Measurements from ENCODE around the gene ACP2.

Gene ACP2, protein sequence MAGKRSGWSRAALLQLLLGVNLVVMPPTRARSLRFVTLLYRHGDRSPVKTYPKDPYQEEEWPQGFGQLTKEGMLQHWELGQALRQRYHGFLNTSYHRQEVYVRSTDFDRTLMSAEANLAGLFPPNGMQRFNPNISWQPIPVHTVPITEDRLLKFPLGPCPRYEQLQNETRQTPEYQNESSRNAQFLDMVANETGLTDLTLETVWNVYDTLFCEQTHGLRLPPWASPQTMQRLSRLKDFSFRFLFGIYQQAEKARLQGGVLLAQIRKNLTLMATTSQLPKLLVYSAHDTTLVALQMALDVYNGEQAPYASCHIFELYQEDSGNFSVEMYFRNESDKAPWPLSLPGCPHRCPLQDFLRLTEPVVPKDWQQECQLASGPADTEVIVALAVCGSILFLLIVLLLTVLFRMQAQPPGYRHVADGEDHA

DNA sequence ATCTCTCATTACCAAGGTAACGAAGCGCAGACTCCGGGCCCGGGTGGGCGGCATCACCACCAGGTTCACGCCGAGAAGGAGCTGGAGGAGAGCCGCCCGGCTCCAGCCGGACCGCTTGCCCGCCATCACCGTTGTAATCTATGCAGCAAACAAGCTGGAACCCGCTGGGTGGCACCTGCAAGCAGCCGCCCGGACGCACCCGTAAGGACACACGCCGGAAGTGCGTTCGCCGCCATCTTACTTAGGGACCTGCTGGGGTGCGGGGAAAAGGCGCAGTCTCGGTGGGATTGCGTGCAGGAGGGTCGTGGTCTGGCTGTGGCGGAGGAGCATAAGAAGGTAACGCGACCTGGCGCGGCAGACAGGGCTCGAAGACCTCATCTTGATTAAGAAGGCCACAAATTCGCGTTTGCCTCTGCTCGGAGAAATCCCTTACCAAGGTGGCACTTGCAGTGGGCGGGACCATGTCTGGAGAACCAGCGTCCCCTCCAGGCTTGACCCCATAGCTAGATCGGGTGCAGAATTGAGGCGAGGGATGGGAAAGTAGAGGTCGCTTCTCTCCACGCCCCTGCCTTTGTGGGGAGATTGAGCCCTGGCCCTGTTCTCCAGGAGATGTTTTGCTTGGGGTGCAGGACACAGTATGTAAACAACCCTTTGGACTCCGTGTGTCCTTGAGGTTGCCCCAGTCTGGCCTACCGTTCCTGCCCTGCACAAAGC, at the start of gene ACP2:
TSS of gene ACP2 (minus strand) at position 151 of the 714 bp plus-strand sequence. CDS start at position 126, 25 bp downstream.
- peak; percentile 80 for DNase-seq (ENCODE audit: insufficient read length, low spot score)
- FAIRE-seq, result peak; percentile 79

DNA sequence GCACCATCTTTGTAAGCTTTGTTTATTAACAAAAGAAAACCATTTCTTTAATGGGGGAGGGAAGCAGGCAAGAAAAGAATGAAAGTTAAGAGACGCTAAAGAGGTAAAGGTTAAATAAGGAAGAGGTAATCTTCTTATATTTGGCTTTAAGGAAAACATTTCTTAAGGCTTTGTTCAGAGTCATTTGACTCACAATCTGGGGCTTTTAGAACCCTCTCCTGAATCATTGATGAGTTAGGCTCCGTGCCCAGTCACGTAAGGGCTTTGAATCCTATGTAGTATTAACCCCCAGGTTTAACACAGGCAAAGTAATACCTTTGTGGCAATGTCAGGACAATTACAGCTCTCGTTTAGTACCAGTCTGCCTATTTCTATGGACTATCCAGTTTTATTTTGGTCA, 47.4 kb upstream of the ACP2 start:
- DNase-seq (ENCODE audit: insufficient read length, low spot score) (no peak), FAIRE-seq (no peak)

DNA sequence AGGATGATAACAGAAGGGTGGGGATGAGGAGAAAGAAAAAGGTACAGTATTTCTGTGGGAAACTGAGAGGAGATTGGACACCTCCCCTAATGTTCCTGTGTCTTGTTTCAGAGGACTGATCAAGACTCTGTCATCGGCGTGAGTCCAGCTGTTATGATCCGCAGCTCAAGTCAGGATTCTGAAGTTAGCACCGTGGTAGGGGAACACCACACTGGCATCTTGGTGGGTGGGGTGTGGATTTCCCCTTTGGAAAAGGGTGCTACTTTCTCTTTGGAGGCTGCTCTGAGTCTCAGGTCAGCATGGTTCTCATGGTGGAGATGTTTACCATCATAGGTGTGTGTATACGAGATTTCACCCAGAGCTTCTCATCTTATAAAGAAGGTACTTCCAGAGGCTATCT, 46.8 kb upstream of the ACP2 start:
- DNase-seq (ENCODE audit: insufficient read length, low spot score) (no peak), FAIRE-seq (no peak)

DNA sequence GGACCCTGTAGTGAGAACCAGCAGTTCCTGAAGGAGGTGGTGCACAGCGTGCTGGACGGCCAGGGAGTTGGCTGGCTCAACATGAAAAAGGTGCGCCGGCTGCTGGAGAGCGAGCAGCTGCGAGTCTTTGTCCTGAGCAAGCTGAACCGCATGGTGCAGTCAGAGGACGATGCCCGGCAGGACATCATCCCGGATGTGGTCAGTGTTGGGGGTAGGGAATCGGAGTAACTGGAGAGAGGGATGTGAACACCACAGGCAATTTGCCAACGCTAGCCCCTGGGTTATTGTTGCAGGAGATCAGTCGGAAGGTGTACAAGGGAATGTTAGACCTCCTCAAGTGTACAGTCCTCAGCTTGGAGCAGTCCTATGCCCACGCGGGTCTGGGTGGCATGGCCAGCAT, 41.2 kb upstream of the ACP2 start:
- FAIRE-seq (no peak), DNase-seq (ENCODE audit: insufficient read length, low spot score) (no peak)

DNA sequence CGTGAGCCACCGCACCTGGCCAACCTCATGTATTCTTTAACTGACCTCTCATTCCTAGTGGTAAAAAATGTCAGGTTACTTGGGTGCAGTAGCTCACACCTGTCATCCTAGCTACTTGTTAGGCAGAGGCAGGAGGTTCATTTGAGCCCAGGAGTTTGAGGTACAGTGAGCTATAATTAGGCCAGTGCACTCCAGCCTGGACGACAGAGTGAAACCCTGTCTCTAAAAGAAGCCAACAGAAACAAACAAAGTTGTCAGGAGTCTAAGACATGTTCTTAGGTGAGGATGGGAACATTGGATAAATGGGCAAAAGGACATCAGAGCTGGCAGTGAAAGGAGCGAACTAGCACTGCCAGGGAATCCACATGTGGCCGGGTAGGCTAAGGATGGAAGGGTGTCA, 39.5 kb upstream of the ACP2 start:
- FAIRE-seq (no peak), DNase-seq (ENCODE audit: insufficient read length, low spot score) (no peak)

DNA sequence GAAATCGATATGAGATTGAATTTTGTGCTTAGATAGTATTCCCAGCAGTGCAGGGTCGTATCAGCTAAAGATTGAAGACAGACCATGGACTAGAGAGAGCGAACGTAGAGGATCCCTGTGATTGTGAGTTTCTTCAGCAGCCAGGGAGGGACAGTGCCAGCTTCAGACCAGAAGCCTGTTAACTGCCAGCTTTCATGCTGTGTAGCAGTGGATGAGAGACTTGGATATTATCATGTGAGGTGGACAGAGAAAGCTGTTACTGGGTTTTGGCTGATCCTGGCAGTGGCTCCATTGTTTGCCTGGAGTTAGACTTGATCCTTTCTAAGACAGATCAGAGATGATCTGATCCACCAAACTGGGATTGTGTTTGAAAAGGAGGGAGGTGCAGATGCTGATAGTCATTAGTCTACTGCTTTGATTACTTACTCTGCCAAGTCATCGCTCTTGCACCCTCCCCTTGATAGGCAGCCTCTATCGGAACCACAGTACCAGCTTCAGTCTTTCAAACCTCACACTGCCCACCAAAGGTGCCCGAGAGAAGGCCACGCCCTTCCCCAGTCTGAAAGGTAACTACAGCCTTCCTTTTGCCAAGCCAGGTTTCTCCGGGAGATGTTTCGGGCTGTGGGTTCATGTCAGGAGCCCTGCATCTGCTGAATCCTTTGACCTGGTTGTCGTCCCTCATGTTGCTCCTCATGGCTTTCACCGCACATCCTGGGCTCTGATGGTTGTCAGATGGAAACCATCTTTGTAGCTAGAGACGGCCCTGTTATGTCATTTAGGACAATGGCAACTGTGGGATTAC, 37.6 kb upstream of the ACP2 start:
- no peak for DNase-seq (ENCODE audit: insufficient read length, low spot score)
- no peak for FAIRE-seq

DNA sequence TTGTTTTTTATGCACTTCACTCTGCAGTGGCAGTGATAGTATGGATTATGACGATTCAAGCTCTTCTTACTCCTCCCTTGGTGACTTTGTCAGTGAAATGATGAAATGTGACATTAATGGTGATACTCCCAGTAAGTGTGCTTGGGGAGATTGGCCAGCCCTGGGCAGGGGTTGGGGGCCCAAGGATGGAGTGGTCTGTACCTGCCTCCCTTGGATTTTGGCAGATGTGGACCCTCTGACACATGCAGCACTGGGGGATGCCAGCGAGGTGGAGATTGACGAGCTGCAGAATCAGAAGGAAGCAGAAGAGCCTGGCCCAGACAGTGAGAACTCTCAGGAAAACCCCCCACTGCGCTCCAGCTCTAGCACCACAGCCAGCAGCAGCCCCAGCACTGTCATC, 35.5 kb upstream of the ACP2 start:
- DNase-seq (ENCODE audit: insufficient read length, low spot score) (no peak), FAIRE-seq (no peak)

DNA sequence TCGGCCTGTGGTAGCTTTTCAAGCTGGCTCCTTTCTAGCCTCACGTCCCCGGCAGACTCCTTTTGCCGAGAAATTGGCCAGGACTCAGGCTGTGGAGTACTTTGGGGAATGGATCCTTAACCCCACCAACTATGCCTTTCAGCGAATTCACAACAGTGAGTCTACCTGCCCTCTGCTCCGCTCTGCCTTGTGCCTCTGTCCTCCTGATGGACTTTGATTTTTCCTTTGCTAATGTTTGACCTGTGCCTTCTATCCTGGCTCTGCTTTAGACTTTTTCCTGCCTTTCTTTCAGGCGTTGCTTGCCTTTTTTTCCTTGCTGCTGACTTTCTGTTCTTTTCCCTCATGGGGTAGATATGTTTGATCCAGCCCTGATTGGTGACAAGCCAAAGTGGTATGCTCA, 33.8 kb upstream of the ACP2 start:
- FAIRE-seq (no peak), DNase-seq (ENCODE audit: insufficient read length, low spot score) (no peak)

DNA sequence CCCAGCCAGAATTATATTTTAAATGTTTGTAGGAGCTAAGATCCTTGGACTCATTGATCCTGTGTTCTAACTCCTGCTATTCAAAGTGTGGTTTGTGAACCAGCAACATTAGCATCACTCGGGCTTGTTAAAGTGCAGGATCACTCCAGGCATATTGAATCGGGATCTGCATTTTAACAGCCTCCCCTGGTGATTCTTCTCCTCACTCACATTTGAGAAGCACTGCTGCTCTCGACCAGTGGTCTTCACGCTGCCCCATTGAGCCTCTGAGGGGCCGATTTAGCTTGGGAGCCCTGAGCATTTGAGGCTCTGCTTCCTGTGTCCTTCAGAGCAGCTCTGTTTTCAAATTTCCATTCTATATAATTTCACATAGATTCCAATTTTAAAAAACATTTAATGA, 32.2 kb upstream of the ACP2 start:
- DNase-seq (ENCODE audit: insufficient read length, low spot score) (no peak), FAIRE-seq (no peak)

DNA sequence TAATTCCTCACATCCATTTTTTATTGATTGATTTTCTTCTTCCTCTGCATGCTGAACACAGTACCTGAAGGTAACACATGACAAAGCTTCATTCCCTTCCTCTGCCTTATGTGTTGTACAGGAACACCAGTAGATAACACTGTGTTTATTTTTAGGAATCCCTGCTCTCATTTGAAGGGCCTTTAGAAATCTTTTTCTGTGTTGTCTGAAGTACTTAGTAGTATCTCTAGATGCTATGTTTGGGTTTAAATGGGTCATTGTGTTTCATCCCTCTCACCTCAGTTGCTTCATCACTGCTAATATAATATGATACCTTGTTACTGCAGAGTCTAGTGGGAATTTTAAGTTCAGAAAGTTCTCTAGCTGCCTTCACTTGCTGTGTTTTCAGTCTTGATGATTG, 31.5 kb upstream of the ACP2 start:
- DNase-seq (ENCODE audit: insufficient read length, low spot score), result no peak
- no peak for FAIRE-seq

GRCh38 chr11:47278769-47279168, 30.2 kb upstream of the ACP2 start:
- DNase-seq (ENCODE audit: insufficient read length, low spot score), result no peak
- FAIRE-seq, result no peak

DNA sequence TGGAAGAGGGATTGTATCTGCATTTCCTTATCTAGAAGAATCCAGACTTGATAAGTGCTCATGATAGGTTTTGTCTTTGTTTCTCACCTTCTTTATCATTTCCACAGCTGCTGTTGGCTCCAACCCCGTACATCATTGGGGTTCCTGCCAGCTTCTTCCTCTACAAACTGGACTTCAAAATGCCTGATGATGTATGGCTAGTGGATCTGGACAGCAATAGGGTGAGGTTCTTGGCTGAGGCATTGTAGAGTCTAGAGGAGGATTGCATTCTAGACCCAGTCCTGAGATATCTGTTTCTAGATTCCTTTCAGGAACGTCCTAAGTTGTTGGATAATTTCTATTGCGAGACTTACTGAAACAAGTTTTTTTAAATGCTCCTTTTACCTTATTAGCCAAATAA, 29.4 kb upstream of the ACP2 start:
- FAIRE-seq (no peak), DNase-seq (ENCODE audit: insufficient read length, low spot score) (no peak)

DNA sequence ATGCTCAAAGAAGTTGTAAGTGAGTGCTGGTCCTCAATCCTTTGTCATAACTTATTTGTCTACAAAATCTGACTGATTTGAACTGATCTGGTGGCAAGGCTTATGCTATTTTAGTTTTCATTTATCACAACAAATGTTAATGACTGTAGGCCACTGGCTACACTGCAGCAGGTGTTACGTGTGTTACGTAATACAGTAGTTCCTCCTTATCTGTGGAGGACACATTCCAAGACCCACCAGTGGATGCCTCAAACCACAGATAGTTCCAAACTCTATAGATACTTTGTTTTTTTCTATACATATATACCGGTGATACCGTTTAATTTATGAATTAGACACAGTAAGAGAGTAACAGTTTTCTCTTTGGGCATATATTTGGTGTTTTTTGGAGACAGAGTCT, 28.3 kb upstream of the ACP2 start:
- DNase-seq (ENCODE audit: insufficient read length, low spot score) (no peak), FAIRE-seq (no peak)

DNA sequence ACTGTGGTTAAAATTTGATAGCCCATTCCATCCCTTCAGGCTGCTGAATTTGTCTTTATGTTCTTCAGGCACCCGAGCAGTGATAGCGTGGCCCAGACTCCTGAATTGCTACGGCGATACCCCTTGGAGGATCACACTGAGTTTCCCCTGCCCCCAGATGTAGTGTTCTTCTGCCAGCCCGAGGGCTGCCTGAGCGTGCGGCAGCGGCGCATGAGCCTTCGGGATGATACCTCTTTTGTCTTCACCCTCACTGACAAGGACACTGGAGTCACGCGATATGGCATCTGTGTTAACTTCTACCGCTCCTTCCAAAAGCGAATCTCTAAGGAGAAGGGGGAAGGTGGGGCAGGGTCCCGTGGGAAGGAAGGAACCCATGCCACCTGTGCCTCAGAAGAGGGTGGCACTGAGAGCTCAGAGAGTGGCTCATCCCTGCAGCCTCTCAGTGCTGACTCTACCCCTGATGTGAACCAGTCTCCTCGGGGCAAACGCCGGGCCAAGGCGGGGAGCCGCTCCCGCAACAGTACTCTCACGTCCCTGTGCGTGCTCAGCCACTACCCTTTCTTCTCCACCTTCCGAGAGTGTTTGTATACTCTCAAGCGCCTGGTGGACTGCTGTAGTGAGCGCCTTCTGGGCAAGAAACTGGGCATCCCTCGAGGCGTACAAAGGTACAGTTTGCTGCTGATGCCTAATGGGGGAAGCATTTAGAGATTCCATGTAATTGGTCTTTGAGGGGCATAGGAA, 26.1 kb upstream of the ACP2 start:
- DNase-seq (ENCODE audit: insufficient read length, low spot score), result no peak
- no peak for FAIRE-seq

DNA sequence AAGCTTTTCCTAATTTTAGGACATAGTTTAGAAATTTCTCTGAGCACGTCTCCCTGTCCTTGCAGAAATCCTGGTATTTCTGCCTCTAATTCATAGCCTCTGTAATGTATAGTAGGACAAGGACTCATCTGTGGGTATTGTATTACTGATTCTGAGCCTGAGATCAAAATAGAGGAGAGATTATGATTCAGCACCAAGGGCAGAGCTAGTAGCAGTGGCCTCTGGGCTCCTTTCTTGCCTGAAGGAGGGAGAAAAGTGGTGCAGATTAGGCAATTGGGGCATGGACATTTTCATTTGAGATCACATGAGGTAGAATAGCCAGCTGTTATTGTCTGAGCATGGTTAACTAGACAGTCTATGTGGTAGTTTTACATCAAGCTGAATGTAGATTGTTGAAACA, 24.1 kb upstream of the ACP2 start:
- no peak for FAIRE-seq
- no peak for DNase-seq (ENCODE audit: insufficient read length, low spot score)

DNA sequence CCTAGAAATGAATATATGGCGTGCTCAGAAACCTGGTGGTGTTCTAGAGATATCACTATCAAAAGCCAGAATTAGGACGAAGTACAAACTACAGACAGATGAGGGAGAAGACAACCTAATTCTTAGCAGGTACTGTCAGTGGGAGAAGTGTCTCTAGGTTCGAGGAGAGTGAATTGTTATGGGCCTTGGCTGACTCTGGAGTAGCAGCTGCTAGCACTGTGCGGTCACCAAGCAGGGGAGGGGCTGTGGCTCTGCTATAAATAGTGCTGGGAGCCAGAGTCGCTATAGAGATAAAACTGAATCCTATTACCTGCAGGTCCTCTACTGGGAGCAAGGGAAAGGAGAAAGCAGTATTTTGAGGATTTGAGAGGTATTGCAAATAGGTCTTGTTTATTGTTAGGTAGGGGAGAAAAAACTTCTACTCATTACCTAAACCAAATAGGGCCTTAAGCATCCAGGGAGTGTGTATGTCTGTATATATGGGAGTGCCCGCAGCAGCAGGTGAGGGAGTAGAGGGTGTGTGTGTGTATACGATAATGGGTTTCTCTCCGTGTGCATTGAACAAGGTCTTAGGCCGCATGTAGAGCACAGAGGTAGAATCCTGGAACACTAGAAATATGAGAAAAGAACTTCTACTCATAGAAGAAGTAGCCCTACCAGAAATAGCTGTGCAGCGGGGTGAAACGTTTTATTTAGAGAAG, 23.5 kb upstream of the ACP2 start:
- FAIRE-seq (peak; percentile 8), DNase-seq (ENCODE audit: insufficient read length, low spot score) (peak; percentile 35)

DNA sequence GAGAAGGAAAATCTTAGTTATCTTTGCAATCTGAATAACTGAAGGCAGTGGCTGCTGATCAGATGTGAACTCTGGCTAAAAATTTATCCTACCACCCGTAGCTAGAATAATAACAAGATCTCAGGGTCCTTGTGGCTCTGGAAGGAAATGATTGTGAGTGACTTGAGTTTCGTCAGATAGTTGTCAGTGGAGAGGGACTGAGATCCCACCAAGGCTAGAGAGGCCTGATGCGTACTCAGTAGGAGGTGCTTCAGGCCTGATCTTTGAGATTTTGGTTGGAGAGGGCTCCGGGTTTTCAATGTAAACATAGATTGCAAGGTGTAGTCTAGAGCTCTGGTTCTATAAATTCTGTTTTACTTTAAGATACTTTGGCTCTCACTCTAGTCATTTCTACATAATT, 22.7 kb upstream of the ACP2 start:
- FAIRE-seq (no peak), DNase-seq (ENCODE audit: insufficient read length, low spot score) (no peak)

DNA sequence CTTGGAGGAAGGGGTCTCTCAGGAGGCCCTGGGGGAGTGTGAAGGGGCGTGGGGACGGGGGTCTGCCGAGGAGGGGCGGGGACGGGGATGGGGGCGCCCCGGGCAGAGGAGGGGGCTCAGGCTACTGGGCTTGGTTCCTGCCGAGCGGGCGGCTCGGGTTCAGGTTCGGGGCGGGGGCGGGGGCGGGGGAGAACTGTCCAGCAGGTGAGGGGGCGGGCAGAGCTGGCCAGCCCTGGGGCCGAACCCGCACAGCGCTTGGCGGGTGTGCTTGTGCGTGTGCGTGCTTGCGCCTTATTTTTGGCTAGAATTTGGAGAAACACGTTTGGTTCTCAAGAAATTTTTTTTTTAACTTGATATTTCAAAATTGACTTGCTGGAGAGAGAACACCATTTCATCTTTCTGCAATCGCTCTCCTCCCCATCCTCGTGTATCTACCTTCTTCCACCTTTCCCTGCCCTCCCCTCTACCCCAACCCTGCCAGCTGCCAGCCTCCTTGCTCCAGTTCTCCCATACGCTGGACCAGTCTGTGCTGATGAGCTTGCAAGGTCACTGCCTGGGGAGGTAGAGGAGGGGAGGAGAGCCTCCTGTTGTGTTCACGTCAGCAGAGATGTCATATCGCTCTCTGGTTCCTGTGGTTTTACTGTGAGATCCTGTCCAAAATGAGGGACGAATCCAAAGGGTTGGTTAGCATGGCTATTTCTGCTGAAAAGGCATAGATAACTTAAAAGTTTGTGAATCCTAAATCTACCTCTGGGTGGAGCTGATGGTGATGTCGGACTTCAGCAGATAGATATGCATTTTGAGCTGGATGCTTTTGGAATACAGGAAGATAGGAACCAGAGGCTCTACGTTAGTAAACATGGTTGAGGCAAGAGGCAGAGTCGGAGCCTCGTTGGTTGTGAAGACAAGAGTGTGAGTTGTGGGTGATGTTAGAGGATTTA, 22.0 kb upstream of the ACP2 start:
- peak; percentile 60 for FAIRE-seq
- DNase-seq (ENCODE audit: insufficient read length, low spot score), result no peak

DNA sequence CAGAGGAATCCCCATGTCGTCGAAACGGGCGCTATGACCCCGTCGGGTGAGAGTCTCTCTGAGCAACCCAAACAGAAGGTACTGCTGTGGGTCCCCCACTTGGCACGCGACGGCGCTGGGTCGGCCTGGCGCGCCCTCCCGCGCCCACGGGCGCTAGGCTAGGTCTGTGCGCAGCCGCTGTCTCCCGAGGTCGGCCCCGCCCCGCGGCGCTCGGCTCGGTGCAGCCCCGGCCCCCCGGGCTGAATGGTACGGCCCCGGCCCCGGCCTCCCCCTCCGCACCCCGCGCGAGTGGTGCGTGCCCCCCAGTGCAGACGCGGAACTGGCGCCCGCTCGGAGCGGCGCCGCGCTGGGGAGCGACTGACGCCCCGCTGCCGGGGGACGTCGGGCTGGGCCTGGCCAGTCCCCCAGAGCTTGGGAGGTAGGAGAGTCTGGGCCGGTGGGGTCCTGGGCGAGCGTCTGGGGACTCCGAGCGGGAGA, 21.3 kb upstream of the ACP2 start, which contains the start of gene MADD:
TSS of gene MADD (plus strand) at position 305 of the 477 bp plus-strand sequence.
- DNase-seq (ENCODE audit: insufficient read length, low spot score) (peak; percentile 92), FAIRE-seq (no peak)
